IMR-90 (cell line): ENCODE results near the gene RASGRF2. TPM values are rescaled to one million over a fixed set of nuclear protein-coding genes. Genes with fewer than 3 reads are reported as not detected.

ENCODE experiments used
- ATAC-seq: fragments of 200-7000 bp; cut with Tn5 transposase; 2 replicates; pipeline ENCODE4 v1.9.1; 2020; ENCODE audit warnings: low read depth, mild to moderate bottlenecking, moderate library complexity
- BruUV-seq: library from RNA; stranded (reverse); fragments of 400-500 nt; replicated peaks from 2 replicates; lab custom pipeline; 2021; lab: Mats Ljungman, UMichigan
- CTCF ChIA-PET: fragments of 300-600 bp; formaldehyde crosslinking; extraction: SDS; loops from one replicate; lab custom pipeline; 2021; ENCODE audit warnings: antibody characterized with exemption; lab: Yijun Ruan, JAX
- POLR2A ChIA-PET: fragments of 300-600 bp; sonication (Branson Sonifier 250); formaldehyde crosslinking; loops from one replicate; lab custom pipeline; 2022; ENCODE audit warnings: antibody characterized with exemption; ENCODE audit not compliant: unreplicated experiment; lab: Charles Lee
- DNase-seq: peaks from one replicate; pipeline ENCODE4 v3.0.0; 2013
- H2AFZ ChIP-seq: replicated peaks from 2 replicates; pipeline ENCODE3; 2013; ENCODE audit warnings: low read length, mild to moderate bottlenecking; ENCODE audit not compliant: poor library complexity
- H2AK5ac ChIP-seq: 2 replicates; pipeline ENCODE4 v1.6.1; 2013; ENCODE audit warnings: low read depth, low read length, inconsistent platforms
- H2AK9ac ChIP-seq: replicated peaks from 2 replicates; pipeline ENCODE3; 2013; ENCODE audit warnings: mild to moderate bottlenecking, low read depth, low read length, moderate library complexity; ENCODE audit not compliant: poor library complexity
- H2BK120ac ChIP-seq: 2 replicates; pipeline ENCODE4 v1.6.1; 2013; ENCODE audit warnings: low read depth, low read length, inconsistent platforms
- H2BK15ac ChIP-seq: 3 replicates; pipeline ENCODE4 v1.6.1; 2013; ENCODE audit warnings: low read depth, low read length, inconsistent platforms
- H2BK20ac ChIP-seq: 2 replicates; pipeline ENCODE4 v1.6.1; 2013; ENCODE audit warnings: low read depth, mild to moderate bottlenecking, inconsistent platforms, low read length, moderate library complexity
- H2BK5ac ChIP-seq: 2 replicates; pipeline ENCODE4 v1.6.1; 2013; ENCODE audit warnings: mild to moderate bottlenecking, low read depth, low read length, inconsistent platforms; ENCODE audit not compliant: poor library complexity, severe bottlenecking
- H3K14ac ChIP-seq: replicated peaks from 2 replicates; pipeline ENCODE4 v1.6.1; 2013; ENCODE audit warnings: low read depth, low read length, inconsistent platforms
- H3K18ac ChIP-seq: 2 replicates; pipeline ENCODE4 v1.6.1; 2013; ENCODE audit warnings: low read depth, low read length, control low read depth
- H3K23ac ChIP-seq: 2 replicates; pipeline ENCODE4 v1.6.1; 2013; ENCODE audit warnings: low read depth, low read length, inconsistent platforms
- H3K27ac ChIP-seq: 2 replicates; pipeline ENCODE4 v1.5.1; 2013; ENCODE audit warnings: mild to moderate bottlenecking, control low read depth, low read length; ENCODE audit not compliant: insufficient read depth
- H3K27me3 ChIP-seq: 2 replicates; pipeline ENCODE4 v1.6.1; 2013; ENCODE audit warnings: low read length; ENCODE audit not compliant: control insufficient read depth, insufficient read depth
- H3K36me3 ChIP-seq: 2 replicates; pipeline ENCODE4 v1.6.1; 2013; ENCODE audit warnings: low read length, mixed read lengths; ENCODE audit not compliant: control insufficient read depth, insufficient read depth
- H3K4ac ChIP-seq: 2 replicates; pipeline ENCODE4 v1.6.1; 2013; ENCODE audit warnings: low read depth, low read length, inconsistent platforms
- H3K4me1 ChIP-seq: 2 replicates; pipeline ENCODE4 v1.6.1; 2013; ENCODE audit warnings: low read length, mixed read lengths; ENCODE audit not compliant: control insufficient read depth, insufficient read depth
- H3K4me2 ChIP-seq: 2 replicates; pipeline ENCODE4 v1.6.1; 2013; ENCODE audit warnings: low read depth, mild to moderate bottlenecking, control low read depth, low read length, moderate library complexity
- H3K4me3 ChIP-seq: 2 replicates; pipeline ENCODE4 v1.5.1; 2013; ENCODE audit warnings: low read depth, mild to moderate bottlenecking, control low read depth, low read length, moderate library complexity; ENCODE audit not compliant: insufficient read depth
- H3K56ac ChIP-seq: 2 replicates; pipeline ENCODE4 v1.6.1; 2013; ENCODE audit warnings: low read length, inconsistent platforms; ENCODE audit not compliant: insufficient read depth; ENCODE audit errors: extremely low read depth
- H3K79me1 ChIP-seq, 2 experiments: 2 replicates each; pipeline ENCODE4 v1.6.1; 2013; ENCODE audit warnings: low read length in 2 of 2, inconsistent platforms in 1 of 2, low read depth in 1 of 2
- H3K9ac ChIP-seq: 2 replicates; pipeline ENCODE4 v1.6.1; 2013; ENCODE audit warnings: low read depth, low read length, control low read depth
- H3K9me1 ChIP-seq: 2 replicates; pipeline ENCODE4 v1.6.1; 2013; ENCODE audit warnings: low read length, inconsistent platforms; ENCODE audit not compliant: insufficient read depth
- H3K9me3 ChIP-seq: 2 replicates; pipeline ENCODE4 v1.6.1; 2013; ENCODE audit warnings: low read length; ENCODE audit not compliant: control insufficient read depth, insufficient read depth
- H4K20me1 ChIP-seq: 2 replicates; pipeline ENCODE4 v1.6.1; 2013; ENCODE audit warnings: low read length, inconsistent platforms; ENCODE audit not compliant: insufficient read depth
- H4K5ac ChIP-seq: 2 replicates; pipeline ENCODE4 v1.6.1; 2013; ENCODE audit warnings: mild to moderate bottlenecking, low read depth, low read length, control low read depth
- H4K8ac ChIP-seq, 2 experiments: 2 replicates each; pipeline ENCODE4 v1.6.1; 2013; ENCODE audit warnings: low read depth in 2 of 2, low read length in 2 of 2, control low read depth in 1 of 2, inconsistent platforms in 1 of 2
- H4K91ac ChIP-seq: 2 replicates; pipeline ENCODE4 v1.6.1; 2013; ENCODE audit warnings: low read depth, low read length, inconsistent platforms; ENCODE audit not compliant: insufficient read depth
- CEBPB ChIP-seq: IDR thresholded peaks from 2 replicates; pipeline ENCODE4 v1.6.1; 2012; ENCODE audit warnings: low read depth, low read length, improper control_type of control experiment
- POLR2A ChIP-seq: IDR thresholded peaks from 2 replicates; pipeline ENCODE4 v1.6.1; 2012; ENCODE audit warnings: mild to moderate bottlenecking, low read depth, low read length
- WGBS, 2 experiments: methylation state at CpG; one replicate each; pipeline versions ENCODE4 v1.1.5 to v1.1.7; 2013; ENCODE audit warnings: missing lambda C conversion rate in 2 of 2; ENCODE audit not compliant: insufficient read length in 1 of 2; ENCODE audit errors: extremely low coverage in 2 of 2; 5-methylcytosine and 5-hydroxymethylcytosine counted together
- dilution Hi-C: fragments of 300-500 bp; cut with HindIII; formaldehyde crosslinking; loops from one replicate; pipeline ENCODE4 v1.14.3; 2018; ENCODE audit warnings: low sequenced_read_pairs; ENCODE audit not compliant: unreplicated experiment
- in situ Hi-C: fragments of 300-500 bp; cut with MboI; formaldehyde crosslinking; loops from 3 replicates; pipeline ENCODE4 v1.14.3; 2019; ENCODE audit warnings: low sequenced_read_pairs, inconsistent platforms, mixed read lengths
- intact Hi-C: fragments of 100-400 bp; cut with micrococcal nuclease; formaldehyde crosslinking; loops from 2 replicates; pipeline ENCODE4 v1.10.0; 2022
- polyA plus RNA-seq, 3 experiments: library from polyadenylated mRNA; depleted of rRNA; stranded (reverse); fragments of >200 nt; gene quantifications; 2 replicates each; pipeline ENCODE4 v1.2.3, GENCODE V29; 2012; ENCODE audit warnings: low replicate concordance in 1 of 3
- total RNA-seq: library from RNA; depleted of rRNA; stranded (reverse); fragments of >200 nt; gene quantifications from 2 replicates; pipeline ENCODE4 v1.2.3, GENCODE V29; 2012

Gene RASGRF2
- total and polyA plus RNA-seq, 2 of the 4 experiments (the other 2 are of a cell fraction): 2.9 to 5.0 TPM

GRCh38 chr5:81125959-81126358 lies 165.8 kb downstream of the RASGRF2 start:
- peak overlapping the region; percentile 11 for H3K4me2 ChIP-seq
- H3K9me1 ChIP-seq: 0 out of 2 replicates have a peak, but pooled peaks cover 3% of the 10 kb centered on the region
- no peak overlapping the region for H3K4ac ChIP-seq
- H3K4me3 ChIP-seq: no peak overlapping the region
- ChIA-PET CTCF (interaction anchor here (1.1 kb wide), 1 partner anchor 18 kb away, joined by 3 read pairs; no protein-coding TSS in a partner anchor), POLR2A (no interaction called here)
- TF ChIP-seq CEBPB (peak; percentile 65), POLR2A (no peak)
- H4K5ac ChIP-seq: no peak overlapping the region
- no peak overlapping the region for H3K9ac ChIP-seq
- BruUV-seq: no TSS peak
- H3K9me3 ChIP-seq: no peaks in the 10 kb centered on the region
- no peak overlapping the region for H3K14ac ChIP-seq
- peaks cover 8% of the 10 kb centered on the region for H3K36me3 ChIP-seq
- H3K18ac ChIP-seq: no peak overlapping the region
- intact Hi-C loops (no loop called here), in situ Hi-C loops (no loop called here), dilution Hi-C loops (no loop called here)
- H2BK15ac ChIP-seq: no peak overlapping the region
- WGBS, 2 experiments: 20% methylated on average over 2 of the region's 7 CpGs; no CpG with 5 or more reads in 1 of the 2 experiments
- H3K4me1 ChIP-seq: peaks cover 4% of the 10 kb centered on the region; the same call in 1 of the 2 replicates
- no peaks in the 10 kb centered on the region for H4K20me1 ChIP-seq
- 0 out of 4 replicates have a peak, but pooled peaks cover 0 to 5% of the 10 kb centered on the region in 2 experiments for H3K79me1 ChIP-seq
- no peak overlapping the region for H3K23ac ChIP-seq
- H3K27ac ChIP-seq: no peak overlapping the region
- H2AFZ ChIP-seq: no peak overlapping the region
- DNase-seq (peak; percentile 44), ATAC-seq (peak; percentile 85)
- H2AK5ac ChIP-seq: no peak overlapping the region
- H2AK9ac ChIP-seq: no peak overlapping the region
- peak overlapping the region in 1 of 2 experiments; percentile 53; a peak in 1 of 4 replicates for H4K8ac ChIP-seq
- no peak overlapping the region for H2BK5ac ChIP-seq
- no peak overlapping the region for H4K91ac ChIP-seq
- H3K56ac ChIP-seq: no peak overlapping the region
- no peaks in the 10 kb centered on the region for H3K27me3 ChIP-seq
- H2BK20ac ChIP-seq: no peak overlapping the region
- no peak overlapping the region for H2BK120ac ChIP-seq
